Fibroblast of skin of abdomen (primary cell): Measurements from ENCODE around the gene MAL.
A peak's percentile ranks its signal among the peaks of the same experiment; 100 is the strongest.
"Not testable (repeated sequence)": the region's sequence is repeated elsewhere in the genome, so short reads cannot be mapped to it uniquely, and the experiment has no call there.

Experiments used
- DNase-seq: peaks from one replicate; pipeline ENCODE4 v3.0.0-alpha.2; 2013

The MAL gene

DNA sequence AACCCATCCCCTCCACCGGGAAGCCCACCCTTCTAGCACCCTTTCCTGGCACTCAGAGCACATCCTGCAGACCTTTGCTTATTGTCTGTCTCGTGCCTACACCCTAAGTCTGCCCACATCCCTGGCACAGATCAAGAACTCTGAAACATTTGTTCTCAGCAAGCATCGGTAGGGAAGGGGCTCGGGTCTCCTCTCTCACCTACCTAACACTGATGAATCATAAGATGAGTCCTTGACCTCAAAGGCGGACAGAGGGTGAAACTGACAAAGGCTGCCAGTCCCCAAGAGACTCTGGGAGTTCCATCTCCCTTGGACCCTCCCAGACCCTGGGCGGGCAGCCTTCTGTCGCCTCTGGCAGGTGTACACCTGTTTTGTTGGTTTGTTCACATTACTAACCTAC lies 9.3 kb downstream of the MAL start:
- DNase-seq: no peak

DNA sequence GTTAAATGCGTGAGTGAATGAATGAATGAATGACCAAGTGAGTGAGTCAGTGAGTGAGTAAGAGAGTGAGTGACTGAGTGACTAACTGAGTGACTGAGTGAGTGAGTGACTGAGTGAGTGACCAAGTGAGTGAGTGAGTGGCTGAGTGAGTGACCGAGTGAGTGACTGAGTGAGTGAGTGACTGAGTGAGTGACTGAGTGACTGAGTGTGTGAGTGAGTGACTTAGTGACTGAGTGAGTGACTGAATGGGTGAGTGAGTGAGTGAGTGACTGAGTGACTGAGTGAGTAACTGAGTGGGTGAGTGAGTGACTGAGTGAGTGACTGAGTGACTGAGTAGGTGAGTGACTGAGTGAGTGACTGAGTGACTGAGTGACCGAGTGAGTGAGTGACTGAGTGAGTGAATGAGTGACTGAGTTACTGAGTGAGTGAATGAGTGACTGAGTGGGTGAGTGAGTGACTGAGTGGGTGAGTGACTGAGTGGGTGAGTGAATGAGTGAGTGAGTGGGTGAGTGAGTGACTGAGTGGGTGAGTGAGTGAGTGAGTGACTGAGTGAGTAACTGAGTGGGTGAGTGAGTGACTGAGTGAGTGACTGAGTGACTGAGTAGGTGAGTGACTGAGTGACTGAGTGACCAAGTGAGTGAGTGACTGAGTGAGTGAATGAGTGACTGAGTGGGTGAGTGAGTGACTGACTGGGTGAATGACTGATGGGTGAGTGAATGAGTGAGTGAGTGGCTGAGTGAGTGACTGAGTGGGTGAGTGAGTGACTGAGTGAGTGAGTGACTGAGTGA lies 11.3 kb downstream of the MAL start:
- DNase-seq: no peak

DNA sequence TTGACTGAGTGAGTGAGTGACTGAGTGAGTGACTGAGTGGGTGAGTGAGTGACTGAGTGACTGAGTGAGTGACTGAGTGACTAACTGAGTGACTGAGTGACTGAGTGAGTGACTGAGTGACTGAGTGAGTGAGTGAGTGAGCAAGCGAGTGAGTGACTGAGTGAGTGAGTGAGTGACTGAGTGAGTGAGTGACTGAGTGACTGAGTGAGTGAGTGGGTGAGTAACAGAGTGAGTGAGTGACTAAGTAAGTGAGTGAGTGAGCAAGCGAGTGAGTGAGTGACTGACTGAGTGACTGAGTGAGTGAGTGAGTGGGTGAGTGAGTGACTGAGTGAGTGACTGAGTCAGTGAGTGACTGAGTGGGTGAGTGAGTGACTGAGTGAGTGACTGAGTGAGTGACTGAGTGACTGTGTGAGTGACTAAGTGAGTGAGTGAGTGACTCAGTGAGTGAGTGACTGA lies 11.9 kb downstream of the MAL start:
- no peak for DNase-seq

DNA sequence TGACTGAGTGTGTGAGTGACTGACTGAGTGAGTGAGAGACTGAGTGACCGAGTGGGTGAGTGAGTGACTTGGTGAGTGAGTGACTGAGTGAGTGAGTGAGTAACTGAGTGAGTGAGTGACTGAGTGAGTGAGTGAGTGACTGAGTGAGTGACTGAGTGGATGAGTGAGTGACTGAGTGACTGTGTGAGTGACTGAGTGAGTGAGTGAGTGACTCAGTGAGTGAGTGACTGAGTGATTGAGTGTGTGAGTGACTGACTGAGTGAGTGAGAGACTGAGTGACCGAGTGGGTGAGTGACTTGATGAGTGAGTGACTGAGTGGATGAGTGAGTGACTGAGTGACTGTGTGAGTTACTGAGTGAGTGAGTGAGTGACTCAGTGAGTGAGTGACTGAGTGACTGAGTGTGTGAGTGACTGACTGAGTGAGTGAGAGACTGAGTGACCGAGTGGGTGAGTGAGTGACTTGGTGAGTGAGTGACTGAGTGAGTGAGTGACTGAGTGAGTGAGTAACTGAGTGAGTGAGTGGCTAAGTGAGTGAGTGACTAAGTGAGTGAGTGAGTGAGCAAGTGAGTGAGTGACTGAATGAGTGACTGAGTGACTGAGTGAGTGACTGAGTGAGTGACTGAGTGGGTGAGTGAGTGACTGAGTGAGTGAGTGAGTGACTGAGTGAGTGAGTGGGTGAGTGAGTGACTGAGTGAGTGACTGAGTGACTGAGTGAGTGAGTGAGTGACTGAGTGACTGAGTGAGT lies 12.5 kb downstream of the MAL start:
- DNase-seq: not testable (repeated sequence)

DNA sequence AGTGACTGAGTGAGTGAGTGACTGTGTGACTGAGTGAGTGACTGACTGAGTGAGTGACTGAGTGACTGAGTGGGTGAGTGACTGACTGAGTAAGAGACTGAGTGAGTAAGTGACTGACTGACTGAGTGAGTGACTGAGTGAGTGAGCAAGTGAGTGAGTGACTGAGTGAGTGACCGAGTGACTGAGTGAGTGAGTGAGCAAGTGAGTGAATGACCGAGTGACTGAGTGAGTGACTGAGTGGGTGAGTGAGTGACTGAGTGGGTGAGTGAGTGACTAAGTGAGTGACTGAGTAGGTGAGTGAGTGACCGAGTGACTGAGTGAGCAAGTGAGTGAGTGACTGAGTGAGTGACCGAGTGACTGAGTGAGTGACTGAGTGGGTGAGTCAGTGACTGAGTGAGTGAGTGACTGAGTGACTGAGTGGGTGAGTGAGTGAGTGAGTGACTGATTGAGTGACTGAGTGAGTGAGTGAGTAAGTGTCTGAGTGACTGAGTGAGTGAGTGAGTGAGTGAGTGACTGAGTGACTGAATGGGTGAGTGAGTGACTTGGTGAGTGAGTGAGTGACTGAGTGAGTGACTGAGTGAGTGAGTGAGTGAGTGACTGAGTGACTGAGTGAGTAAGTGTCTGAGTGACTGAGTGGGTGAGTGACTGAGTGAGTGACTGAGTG lies 13.3 kb downstream of the MAL start:
- DNase-seq: no peak

DNA sequence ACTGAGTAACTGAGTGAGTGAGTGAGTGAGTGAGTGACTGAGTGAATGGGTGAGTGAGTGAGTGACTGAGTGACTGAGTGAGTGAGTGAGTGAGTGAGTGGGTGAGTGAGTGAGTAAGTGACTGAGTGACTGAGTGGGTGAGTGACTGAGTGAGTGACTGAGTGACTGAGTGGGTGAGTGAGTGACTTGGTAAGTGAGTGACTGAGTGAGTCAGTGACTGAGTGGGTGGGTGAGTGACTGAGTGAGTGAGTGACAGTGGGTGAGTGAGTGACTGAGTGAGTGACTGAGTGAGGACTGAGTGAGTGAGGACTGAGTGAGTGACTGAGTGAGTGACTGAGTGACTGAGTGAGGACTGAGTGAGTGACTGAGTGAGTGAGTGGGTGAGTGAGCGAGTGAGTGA lies 13.9 kb downstream of the MAL start:
- no peak for DNase-seq

DNA sequence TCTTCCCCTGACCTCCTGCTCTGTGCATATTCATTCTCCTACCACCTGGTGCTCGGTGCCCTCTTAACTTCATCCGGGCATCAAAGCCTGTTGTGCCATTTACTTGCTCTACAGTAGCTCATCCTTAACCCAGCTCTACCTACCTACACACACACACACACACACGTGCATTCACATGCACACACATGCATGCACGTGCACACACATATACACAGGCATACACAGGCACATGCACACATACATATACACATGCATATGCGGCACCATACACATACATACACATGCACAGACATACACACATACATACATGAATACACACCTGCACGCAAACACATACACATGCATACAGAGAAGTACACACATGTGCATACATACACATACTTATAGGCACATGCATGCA lies 14.5 kb downstream of the MAL start:
- no peak for DNase-seq

DNA sequence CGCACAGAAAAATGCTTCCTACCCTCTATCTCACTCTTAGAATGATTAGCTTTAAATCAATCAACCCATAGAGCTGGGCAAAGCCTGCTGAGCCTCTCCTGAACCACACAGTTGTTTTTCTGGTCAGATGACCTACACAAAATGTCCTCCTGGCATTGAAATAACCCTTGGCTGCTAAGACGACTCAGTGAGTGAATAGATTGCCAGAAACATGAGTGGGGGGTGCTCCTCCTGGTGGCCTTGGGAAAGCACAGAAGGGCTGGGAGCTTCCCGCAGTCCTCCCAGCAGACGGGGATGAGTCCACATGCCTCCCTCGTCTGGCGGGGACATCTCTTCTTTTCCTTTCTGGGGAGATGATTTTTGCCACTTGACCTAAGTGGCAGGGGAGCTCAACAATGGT lies 14.9 kb downstream of the MAL start:
- no peak for DNase-seq

DNA sequence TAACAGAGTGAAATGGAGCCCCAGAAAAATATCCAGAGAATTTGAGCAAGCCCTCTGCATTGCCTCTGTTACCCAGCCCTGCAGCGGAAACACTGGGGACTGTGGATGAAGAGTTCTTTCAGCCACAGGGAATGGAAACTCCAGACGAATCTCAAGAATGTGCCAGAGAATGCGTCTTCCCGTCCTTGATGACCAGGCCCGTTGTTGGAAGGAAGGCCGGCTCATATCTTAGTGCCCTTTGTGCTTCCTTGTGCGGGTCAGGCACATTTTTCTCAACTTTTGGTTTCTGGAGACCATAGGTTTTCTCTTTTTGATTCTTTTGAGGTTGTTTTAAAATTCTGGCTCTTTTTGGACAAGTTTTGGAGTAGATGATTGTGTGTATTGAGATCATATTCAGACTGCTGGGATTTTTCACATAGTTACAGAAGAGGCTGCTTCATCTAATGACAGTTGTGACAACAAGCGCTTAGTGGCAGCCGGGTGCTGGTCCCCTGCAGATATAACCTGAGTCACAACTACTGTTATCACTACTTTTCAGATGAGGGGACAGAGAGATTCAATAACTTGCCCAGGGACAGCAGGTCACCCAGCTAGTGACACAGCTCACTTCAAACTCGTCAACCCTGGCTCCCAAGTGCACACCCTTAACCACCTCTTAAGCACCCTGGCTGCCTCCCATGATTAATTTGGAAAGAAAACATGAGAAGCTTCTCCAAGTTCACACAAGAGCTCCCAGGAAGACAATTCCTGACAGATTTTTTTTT lies 15.7 kb downstream of the MAL start:
- no peak for DNase-seq

DNA sequence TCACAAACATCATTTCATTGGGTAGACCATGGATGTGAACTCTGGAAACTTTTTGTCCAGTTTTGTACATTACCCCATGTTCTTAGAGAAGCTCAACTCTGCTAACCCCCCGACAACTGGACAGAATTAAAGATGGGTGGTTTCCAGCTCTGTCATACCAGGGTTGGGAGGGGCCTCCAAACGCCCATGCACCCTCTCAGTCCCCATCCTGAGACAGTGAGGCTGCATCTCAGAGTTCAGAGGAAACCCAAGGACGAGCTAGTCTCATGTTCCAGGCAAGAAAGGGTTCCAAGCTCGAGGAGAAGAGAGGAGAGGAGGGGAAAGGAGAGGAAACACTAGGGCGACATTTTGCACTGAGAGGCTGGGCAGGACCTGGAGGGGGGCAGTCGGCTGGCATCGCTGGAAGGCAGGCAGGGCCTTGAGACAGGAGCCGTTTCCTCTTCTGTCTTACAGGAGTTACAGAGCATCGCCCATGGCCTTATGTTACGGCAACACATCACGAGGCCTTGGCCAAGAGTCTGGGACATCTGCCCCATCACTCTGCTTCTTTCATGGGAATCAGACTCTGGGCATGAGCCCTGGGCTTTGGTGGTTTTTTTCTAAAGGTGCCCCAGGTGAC lies 16.4 kb downstream of the MAL start:
- no peak for DNase-seq

DNA sequence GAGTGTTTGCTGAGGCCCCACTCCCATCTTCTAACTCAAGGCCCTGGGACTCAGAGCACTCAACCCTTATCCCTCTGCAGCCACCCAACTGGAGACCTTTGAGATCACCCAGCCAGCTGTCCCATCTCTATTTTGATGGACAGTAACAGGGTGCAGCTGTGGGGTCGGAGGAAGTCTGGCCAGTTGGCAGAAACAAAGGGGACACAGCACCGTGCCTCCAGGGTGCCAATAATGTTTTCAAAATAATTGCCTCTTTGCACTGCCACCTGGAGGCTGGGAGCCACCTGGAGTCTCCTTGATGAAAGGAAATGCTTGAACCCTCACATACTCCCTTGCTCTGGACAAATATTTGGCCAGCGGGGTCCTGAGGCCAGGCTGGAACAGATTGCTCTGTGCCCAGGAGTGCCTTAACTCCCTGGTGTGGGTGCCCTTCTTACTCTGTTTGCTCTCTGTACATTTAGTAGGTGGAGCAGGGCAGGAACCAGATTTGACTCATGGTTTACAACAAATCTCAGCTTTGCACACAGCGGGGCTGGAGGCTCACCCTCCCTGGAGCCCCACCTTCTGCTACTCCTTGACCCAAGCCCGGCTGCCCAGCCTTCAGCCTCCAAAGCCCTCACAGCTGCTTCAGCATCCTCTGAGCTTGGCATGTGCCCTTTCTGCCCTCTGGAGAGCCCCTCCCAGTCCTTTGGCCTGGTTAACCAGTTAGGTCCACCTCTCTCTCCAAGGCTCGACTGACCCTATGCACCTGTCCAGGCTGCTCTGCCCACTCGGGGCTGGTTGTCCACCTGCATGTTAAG lies 17.2 kb downstream of the MAL start:
- no peak for DNase-seq

DNA sequence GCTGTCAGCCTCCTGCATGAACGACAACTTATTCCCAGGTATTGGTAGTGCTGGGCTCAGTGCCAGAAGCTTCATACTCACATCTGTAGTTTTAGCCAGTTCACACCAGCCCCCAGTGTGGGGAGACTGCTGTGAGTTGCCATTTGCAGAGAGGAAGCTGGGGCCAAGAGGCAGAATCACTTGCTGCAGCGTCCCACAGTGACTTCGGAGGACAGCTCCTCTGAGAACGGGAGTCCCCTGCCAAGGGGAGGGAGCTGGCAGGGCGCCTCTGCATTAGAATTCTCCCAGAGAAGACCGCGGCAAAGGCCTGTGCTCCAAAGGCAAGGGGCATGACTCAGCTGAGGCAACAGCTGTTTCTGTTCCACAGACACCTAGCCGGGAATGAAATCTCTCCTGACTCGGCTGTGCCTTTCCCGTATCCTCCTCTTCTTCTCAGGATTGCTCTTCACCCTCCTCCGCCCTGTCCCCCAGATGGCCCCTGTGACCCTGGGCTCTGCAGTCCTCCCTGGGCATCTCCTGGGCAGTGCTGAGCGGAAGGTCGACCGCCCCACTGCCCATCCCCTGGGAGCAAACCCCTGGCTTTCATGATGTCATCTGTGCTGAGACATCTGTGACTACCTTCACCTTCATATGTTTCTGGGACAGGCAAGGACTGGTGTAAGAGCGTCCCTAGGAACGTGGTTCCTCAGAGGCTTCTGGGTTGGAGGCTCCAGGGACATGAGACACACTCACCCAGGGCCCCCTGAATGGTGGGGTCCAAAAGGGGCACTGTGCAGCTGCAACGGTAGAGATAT lies 18.0 kb downstream of the MAL start:
- peak; percentile 69 for DNase-seq

DNA sequence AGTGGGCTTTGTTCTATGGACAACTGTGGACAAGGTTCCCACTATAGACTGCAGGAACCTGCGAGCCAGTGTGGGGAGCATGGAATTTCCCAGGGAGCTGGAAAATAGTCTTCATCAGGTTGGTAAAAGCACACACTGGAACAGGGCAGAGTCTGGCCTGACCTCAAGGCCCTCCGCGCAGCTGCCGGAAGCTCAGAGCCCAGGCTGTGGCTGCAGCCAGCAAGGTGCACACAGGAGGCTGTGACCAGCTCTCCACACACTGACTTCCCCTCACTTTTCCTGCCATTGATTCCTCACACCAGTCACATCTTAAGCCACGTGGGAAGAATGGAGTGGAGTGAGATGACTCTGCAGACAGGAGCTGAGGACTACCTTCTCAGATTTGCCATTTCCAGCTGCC lies 19.1 kb downstream of the MAL start:
- DNase-seq: no peak

DNA sequence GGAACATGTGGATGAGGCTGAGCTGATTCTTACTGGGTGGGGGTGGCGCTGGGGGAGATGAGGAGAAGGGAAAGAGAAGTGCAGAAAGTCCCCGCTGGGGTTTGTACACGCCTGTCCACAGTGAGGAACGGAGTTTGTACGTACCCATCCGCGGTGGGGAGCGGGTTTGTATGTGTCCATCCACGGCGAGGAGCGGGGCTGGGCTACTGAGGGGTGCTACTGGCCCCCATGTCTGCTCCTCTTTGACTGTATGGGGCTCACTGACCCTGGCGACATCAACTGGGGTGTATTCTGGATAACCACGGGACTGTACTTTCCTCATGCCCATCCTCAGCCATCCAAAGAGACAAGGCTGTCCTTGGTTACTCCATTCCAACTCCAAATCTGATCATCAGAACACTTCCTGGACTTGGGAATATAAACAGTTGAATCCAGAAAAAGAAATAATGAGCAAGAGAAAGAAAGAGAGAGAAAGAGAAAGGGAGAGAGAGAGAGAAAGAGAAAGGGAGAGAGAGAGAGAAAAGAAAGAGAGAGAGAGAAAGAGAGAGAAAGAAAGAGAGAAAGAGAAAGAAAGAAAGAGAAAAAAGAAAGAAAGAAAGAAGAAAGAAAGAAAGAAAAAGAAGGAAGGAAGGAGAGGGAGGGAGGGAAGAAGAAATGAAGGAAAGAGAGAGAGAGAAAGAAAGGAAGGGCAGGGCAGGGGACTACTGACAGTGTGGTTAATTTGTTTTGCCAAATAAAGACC lies 21.0 kb downstream of the MAL start:
- DNase-seq: no peak

DNA sequence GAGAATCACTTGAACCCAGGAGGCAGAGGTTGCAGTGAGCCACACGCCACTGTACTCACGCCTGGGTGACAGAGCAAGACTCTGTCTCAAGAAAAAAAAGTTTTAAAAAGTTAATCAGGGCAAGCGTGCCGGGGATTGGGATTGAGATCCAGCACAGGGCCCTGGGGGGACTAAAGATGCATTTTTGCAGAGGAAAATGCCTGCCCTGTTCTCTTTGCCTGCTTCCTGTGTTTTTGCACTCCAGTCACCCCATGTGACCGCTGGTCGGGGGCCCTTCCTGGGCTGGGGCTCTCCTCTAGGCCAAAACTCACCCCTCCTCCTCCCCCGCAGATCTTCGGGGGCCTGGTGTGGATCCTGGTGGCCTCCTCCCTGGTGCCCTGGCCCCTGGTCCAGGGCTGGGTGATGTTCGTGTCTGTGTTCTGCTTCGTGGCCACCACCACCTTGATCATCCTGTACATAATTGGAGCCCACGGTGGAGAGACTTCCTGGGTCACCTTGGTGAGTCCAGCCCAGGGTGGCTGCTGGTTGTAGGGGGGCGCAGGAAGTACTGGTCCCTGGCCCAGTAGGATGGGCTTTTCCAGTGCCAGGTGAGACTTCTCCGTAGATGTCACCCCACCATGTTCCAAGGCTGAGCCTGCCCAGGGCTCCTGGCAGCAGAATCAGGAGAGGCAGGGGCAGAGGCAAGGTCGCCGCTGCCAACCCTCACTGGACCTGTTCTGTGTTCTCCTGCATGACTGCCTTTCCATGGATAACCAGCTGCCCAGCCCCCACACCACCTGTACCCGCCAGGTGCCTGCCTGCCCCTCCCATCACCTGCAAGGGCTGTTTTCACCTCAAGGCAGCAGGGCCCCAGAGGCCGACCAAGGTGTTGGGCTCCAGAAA lies 22.4 kb downstream of the MAL start:
- no peak for DNase-seq

DNA sequence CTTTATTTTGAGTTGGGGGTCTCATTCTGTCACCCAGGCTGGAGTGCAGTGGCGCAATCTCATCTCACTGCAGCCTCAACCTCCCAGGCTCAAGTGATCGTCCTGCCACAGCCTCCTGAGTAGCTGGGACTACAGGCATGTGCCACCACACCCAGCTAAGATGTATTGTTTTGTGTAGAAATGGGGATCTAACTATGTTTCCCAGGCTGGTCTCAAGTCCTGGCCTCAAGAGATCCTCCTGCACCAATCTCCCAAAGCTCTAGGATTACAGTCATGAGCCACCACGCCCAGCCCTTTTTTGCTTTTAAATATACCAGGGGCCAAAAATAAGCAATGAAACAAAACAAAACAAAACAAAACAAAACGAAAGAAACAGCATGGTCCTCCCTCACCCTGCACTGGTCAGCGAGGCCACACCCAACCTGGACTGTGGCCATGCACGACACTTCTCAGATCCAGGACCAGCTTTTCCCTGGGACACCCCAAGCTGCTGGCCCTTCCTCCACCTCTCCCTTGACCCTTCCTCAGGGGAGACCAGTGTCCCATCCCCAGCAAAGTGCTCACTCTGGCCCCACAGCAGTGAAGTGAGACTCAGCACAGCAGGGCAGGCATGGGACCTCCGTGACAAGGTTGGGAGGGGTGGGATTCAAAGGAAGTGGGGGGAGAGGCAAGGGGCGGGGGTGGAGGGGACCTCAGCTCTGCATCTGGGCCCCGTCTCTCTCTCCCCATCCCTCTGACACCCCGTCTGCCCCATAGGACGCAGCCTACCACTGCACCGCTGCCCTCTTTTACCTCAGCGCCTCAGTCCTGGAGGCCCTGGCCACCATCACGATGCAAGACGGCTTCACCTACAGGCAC lies 23.5 kb downstream of the MAL start:
- DNase-seq: no peak

DNA sequence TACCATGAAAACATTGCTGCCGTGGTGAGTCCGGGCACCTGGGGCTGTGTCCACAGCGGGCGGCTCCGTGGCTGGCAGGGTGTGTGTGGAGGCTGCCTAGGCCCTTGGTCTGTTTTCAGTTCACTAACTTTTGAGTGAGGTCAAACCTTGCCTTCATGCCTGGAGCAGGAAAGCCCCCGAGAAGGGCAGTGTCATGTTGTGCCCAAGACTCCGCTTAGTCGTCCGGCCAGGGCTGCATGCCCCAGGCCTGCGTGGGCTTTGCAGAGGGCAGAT lies 24.1 kb downstream of the MAL start:
- DNase-seq: no peak

DNA sequence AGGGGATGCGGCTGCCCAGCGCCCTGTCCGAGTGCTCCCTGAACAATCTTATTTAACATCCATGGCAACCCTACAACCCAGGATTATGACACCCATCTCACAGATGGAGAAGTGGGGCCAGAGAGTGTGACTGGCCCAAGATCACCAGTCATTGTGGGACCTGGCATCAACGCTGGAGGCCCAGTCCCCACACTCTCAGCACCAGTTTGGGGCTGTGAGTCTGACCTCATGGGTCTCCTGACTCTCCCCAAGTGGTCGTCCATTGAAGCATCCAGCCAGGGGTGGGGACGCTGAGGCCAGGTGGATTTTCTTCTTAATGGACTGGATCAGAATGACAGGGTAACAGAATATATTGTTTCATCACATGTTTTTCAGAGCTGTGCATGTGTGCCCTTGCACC lies 24.5 kb downstream of the MAL start:
- no peak for DNase-seq
